ENCODE measurements around the gene PDCD2L.
"Not testable (repeated sequence)": the region's sequence is repeated elsewhere in the genome, so short reads cannot be mapped to it uniquely, and the experiment has no call there.

The PDCD2L gene

DNA sequence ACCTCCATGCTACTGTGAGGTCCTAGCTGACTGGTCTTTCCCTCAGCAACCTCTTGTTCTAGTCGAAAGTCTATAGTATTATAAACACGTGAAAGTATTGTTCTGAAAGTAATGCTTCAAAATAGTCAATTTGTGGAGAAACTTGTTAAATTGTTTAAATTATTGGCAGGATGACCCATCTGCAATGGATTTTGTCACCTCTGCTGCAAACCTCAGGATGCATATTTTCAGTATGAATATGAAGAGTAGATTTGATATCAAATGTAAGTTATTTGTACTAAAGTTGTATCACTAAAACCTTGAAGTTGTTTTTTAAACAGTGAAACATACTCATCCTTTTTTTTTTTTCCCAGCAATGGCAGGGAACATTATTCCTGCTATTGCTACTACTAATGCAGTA is 49.9 kb downstream of the PDCD2L start:
- DNase-seq (ENCODE audit: low spot score) = no peak
- H3K4me3 ChIP-seq = no peak overlapping the region
- peak overlapping the region; percentile 62 to 64 for H3K27ac ChIP-seq
- no peak for TF ChIP-seq CTCF (IDR thresholded peaks at IDR 0.05)

GRCh38 chr19:34454685-34455084 is 50.5 kb downstream of the PDCD2L start:
- H3K4me3 ChIP-seq = no peak overlapping the region

GRCh38 chr19:34455783-34456480 is 51.7 kb downstream of the PDCD2L start:
- H3K27ac ChIP-seq = peak overlapping the region; percentile 45 to 57
- H3K4me3 ChIP-seq = not testable (repeated sequence)

More at GRCh38 chr19:34454685-34455084, 50.5 kb downstream of the PDCD2L start:
- H3K27ac ChIP-seq = peak overlapping the region in 1 of 2 donors; percentile 57
- DNase-seq (ENCODE audit: low spot score) = no peak
- no peak for TF ChIP-seq CTCF (IDR thresholded peaks at IDR 0.05)

GRCh38 chr19:34457446-34457845 is 53.2 kb downstream of the PDCD2L start:
- no peak overlapping the region for H3K4me3 ChIP-seq
- peak overlapping the region; percentile 17 to 38 for H3K27ac ChIP-seq
- no peak for DNase-seq (ENCODE audit: low spot score)
- TF ChIP-seq CTCF (IDR thresholded peaks at IDR 0.05) = no peak

More at GRCh38 chr19:34455783-34456480, 51.7 kb downstream of the PDCD2L start:
- DNase-seq (ENCODE audit: low spot score) = not testable (repeated sequence)

- no peak for DNase-seq (ENCODE audit: low spot score)
- H3K27ac ChIP-seq = peak overlapping the region; percentile 82 to 90
- no peak overlapping the region for H3K4me3 ChIP-seq
- no peak for TF ChIP-seq CTCF (IDR thresholded peaks at IDR 0.05)
Observed at GRCh38 chr19:34458677-34459076, 54.5 kb downstream of the PDCD2L start.

DNA sequence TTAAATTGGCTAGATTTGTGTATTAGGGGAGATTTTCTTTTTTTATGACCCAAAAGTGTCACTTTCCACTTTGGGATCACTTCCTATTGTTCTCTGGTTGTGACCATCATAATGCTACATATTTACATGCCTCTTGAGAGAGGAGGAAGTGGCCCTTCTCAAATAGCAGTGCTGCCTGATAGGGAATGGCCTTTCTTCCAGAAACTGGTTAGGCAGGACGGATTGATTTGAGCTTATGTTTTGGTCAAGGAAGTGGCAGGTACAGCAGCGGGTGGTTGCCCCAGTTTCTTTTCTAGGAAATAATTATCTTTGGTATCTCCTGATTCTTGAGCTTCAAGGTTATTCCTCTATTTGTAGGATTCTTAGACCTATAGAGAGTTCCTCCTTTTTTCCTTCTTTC is 55.4 kb downstream of the PDCD2L start:
- no peak for TF ChIP-seq CTCF (IDR thresholded peaks at IDR 0.05)
- no peak overlapping the region for H3K4me3 ChIP-seq
- H3K27ac ChIP-seq = peak overlapping the region; percentile 82 to 90
- DNase-seq (ENCODE audit: low spot score) = no peak

- Histone ChIP-seq H3K27ac (peak overlapping the region; percentile 82 to 90), H3K4me3 (peak overlapping the region; percentile 29)
- DNase-seq (ENCODE audit: low spot score) = no peak
- TF ChIP-seq CTCF (IDR thresholded peaks at IDR 0.05) = no peak
Observed at GRCh38 chr19:34461375-34462100, 57.3 kb downstream of the PDCD2L start.

DNA sequence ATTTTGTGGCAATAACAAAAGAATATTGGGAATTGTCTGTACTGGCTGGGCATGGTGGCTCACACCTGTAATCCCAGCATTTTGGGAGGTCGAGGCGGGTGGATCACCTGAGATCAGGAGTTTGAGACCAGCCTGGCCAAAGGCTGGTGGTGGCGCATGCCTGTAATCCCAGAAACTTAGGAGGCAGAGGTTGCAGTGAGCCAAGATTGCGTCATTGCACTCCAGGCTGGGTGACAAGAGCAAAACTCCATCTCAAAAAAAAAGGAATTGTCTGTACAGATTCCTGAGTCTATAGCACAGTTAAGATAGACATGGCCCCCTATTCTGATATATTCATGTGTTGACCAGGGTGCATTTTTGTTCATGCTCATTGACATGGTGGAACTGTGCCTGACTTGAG is 60.6 kb downstream of the PDCD2L start:
- H3K4me3 ChIP-seq; DNase-seq (ENCODE audit: low spot score); H3K27ac ChIP-seq: not testable (repeated sequence)
